SK-N-SH (cell line): ENCODE data around the gene RASGRF1.

Experiments used
- ELF1 ChIP-seq: IDR thresholded peaks from 2 replicates; pipeline ENCODE4 v1.4.0; 2012
- GABPA ChIP-seq: IDR thresholded peaks from 2 replicates; pipeline ENCODE4 v1.4.0; 2012; ENCODE audit warnings: low read depth, mild to moderate bottlenecking
- GATA2 ChIP-seq: sonication (generic); formaldehyde crosslinking; IDR thresholded peaks from 2 replicates; pipeline ENCODE4 v1.5.0; 2020; ENCODE audit warnings: mild to moderate bottlenecking, missing genetic modification reagents
- RXRA ChIP-seq: IDR thresholded peaks from 2 replicates; pipeline ENCODE4 v1.4.0; 2012; ENCODE audit warnings: low read depth, mild to moderate bottlenecking, borderline replicate concordance
- TCF12 ChIP-seq: IDR thresholded peaks from 2 replicates; pipeline ENCODE4 v1.4.0; 2012
- TF ChIP-seq, protein P1 (sequence below): fragments of 200-600 bp; sonication (generic); IDR thresholded peaks from 2 replicates; pipeline ENCODE4 v1.6.1; 2017; ENCODE audit warnings: antibody characterized with exemption, mild to moderate bottlenecking, moderate library complexity
- TF ChIP-seq, protein P2 (sequence below): IDR thresholded peaks from 2 replicates; pipeline ENCODE4 v1.4.0; 2012; ENCODE audit warnings: low read depth, borderline replicate concordance
- TF ChIP-seq, protein P3 (sequence below): IDR thresholded peaks from 2 replicates; pipeline ENCODE4 v1.4.0; 2012; ENCODE audit warnings: low read depth

DNA sequence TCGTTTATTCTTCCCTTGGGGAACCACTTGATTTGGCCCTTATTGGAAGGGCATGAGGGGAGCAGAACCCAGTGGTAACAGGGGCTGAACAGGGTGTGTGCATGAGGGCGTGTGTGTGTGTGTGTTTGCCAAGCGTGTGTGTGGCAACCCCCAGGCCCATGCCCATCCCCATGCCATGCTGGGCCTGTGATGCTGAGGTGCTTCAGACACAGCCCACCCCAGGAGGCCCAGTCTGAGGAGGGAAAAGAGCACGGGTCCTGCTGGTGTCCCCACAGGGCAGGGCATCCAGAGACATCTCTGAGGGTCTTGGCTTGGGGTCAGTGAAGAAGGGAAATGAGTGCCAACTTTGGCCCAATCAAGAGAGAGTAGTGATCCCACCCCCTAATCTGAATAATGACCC is 71.6 kb downstream of the RASGRF1 start:
- TF ChIP-seq ELF1 (no peak), RXRA (no peak), GATA2 (no peak), GABPA (no peak), TCF12 (no peak)
- TF ChIP-seq, protein P1, sequence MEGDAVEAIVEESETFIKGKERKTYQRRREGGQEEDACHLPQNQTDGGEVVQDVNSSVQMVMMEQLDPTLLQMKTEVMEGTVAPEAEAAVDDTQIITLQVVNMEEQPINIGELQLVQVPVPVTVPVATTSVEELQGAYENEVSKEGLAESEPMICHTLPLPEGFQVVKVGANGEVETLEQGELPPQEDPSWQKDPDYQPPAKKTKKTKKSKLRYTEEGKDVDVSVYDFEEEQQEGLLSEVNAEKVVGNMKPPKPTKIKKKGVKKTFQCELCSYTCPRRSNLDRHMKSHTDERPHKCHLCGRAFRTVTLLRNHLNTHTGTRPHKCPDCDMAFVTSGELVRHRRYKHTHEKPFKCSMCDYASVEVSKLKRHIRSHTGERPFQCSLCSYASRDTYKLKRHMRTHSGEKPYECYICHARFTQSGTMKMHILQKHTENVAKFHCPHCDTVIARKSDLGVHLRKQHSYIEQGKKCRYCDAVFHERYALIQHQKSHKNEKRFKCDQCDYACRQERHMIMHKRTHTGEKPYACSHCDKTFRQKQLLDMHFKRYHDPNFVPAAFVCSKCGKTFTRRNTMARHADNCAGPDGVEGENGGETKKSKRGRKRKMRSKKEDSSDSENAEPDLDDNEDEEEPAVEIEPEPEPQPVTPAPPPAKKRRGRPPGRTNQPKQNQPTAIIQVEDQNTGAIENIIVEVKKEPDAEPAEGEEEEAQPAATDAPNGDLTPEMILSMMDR = no peak
- TF ChIP-seq, protein P2, sequence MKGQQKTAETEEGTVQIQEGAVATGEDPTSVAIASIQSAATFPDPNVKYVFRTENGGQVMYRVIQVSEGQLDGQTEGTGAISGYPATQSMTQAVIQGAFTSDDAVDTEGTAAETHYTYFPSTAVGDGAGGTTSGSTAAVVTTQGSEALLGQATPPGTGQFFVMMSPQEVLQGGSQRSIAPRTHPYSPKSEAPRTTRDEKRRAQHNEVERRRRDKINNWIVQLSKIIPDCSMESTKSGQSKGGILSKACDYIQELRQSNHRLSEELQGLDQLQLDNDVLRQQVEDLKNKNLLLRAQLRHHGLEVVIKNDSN = no peak
- TF ChIP-seq, protein P3, sequence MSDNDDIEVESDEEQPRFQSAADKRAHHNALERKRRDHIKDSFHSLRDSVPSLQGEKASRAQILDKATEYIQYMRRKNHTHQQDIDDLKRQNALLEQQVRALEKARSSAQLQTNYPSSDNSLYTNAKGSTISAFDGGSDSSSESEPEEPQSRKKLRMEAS = no peak
